GM18499 (cell line): ENCODE measurements around the gene BCL2.

Source experiments
- ATAC-seq: cut with Tn5 transposase; IDR thresholded peaks from one replicate; pipeline ENCODE4 v1.9.1; 2021; ENCODE audit warnings: moderate number of reproducible peaks; ENCODE audit not compliant: insufficient read depth, unreplicated experiment

BCL2 gene

GRCh38 chr18:63187791-63188460 lies 131.6 kb downstream of the BCL2 start:
- no peak for ATAC-seq

DNA sequence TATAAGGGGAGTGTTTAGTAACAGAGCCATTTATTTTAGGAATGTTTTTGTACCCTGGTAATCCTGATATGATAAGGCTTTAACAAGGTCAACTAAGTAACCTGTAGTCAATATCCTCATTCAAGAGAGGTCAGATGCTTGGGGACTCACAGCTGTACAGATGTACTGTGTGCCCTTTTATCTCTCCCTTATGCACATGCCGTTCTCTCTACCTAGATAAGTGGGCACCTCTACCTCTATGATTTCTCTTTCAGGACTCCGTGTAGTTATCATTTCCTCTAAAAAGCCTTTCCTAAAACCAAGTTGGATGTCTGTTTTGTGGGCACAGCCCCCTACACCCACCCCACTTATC lies 132.4 kb downstream of the BCL2 start:
- no peak for ATAC-seq

GRCh38 chr18:63186520-63187222 lies 132.9 kb downstream of the BCL2 start:
- no peak for ATAC-seq

DNA sequence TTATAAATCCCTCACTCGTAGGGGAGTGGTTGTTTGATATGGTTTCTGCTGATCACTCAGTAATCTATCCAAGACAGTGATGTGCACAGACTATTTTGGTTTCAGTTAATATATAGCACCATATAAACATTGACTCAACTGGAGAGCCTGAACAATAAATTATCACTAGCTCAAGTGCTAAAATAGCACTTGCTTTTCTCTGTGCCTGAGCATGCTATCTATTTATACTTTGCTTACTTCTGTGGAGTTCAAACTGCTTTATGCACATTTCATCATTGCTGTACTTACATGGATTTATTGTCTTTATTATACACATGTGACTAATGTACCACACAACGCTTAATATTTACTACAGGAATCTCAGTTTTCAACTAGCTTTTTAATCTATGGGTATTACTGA lies 133.6 kb downstream of the BCL2 start:
- no peak for ATAC-seq

- ATAC-seq, result no peak
Observed at GRCh38 chr18:63183952-63184770, 135.4 kb downstream of the BCL2 start.

- ATAC-seq, result no peak
Observed at GRCh38 chr18:63183378-63183777, 136.2 kb downstream of the BCL2 start.

DNA sequence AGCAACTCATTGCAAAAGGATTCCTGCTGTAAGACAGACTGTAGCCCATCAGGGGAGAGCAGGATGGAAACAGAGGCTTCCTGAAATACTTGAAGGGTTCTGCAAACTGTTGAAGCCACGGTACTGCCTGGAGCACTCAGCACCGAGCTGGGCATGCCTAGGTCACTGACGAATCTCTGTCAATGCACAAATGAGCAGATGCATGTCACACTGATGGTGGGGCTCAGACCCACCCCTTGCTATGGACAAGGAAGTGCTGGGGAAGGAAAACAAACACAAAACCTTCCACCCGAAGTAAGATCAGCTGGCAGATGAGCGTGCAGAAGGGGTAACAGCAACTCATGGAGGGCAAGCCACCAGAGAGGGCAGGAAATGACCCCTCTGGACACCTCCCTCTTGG lies 136.7 kb downstream of the BCL2 start:
- ATAC-seq, result no peak

DNA sequence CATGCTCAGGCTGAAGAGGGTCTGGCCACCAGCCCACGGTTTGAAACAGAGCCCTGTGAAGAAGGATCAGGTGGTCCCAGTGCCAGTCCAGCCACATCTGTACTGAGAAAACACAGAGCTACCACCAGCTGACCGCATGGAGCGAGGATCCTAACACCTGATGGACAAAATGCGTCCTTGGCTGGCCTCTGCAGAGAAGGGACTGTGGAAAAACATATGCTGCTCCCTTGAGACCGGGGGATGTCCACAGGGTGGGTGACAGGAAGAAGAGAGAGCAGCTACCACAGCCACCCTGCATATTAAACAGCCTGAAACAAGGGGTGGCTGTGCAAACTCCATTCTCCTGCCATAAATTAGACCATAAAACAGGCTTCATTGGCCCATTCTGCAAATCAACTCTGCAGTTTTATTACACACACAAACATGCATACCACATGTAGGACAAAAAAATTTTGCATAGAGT lies 137.2 kb downstream of the BCL2 start:
- no peak for ATAC-seq

- ATAC-seq, result no peak
Observed at GRCh38 chr18:63181706-63182309, 137.8 kb downstream of the BCL2 start.

- ATAC-seq, result no peak
Observed at GRCh38 chr18:63180971-63181376, 138.6 kb downstream of the BCL2 start.

DNA sequence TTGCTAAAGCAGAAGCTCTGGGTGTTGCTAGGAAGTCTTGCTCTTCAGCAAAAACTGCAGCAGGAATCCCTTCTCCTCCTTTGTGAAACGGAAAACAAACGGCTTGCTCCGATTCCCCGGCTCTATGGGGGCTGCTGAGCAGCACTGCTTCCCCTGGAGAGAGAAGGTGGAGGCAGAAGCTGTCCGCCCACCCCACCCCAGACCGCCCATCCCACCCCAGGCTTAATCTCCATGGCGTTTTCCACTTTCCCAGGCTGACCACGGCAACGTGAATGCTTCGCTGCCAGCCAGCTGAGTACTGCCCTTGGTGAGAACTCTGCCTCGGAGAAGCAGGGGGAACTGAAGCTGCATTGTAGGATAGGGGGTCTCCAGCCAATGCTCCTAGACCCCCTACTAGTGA lies 139.2 kb downstream of the BCL2 start:
- no peak for ATAC-seq

DNA sequence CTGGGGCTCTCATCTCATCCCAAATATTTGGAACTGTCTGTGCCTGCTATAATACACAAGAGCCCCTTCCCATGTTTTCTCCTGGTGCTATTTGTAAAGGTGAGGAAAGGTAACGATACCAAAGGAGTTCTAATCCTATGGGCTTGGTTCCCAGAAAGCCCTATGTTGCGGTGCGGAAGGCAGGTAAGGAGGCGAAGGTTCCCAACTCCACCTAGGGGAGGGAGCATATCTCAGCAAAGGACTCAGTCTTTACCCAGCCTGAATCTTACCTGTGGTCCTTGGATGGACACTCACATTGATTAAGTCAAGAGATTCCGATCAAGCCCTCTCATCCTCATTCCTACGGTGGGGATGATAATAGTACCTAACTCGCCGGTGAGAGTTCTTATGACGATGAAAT lies 140.1 kb downstream of the BCL2 start:
- ATAC-seq, result no peak

DNA sequence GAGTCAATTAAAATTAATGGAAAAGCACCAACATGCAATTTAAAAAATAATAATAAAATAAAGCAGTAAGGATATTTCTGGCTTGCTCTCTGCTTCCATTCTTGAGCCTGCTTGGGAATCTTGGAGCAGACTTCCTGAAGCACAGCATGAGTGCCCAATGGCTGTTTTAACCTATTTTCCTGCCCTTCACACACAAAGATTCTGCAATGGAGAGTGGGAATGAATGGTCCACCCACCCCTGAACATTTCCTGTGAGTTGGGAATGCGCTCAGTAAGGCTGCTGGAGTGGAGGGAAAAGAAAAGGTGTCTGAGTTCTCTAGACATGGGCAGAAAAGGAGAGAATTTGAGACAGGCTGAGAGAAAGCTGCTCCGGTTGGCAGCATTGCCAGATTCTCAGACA lies 140.6 kb downstream of the BCL2 start:
- ATAC-seq, result no peak

DNA sequence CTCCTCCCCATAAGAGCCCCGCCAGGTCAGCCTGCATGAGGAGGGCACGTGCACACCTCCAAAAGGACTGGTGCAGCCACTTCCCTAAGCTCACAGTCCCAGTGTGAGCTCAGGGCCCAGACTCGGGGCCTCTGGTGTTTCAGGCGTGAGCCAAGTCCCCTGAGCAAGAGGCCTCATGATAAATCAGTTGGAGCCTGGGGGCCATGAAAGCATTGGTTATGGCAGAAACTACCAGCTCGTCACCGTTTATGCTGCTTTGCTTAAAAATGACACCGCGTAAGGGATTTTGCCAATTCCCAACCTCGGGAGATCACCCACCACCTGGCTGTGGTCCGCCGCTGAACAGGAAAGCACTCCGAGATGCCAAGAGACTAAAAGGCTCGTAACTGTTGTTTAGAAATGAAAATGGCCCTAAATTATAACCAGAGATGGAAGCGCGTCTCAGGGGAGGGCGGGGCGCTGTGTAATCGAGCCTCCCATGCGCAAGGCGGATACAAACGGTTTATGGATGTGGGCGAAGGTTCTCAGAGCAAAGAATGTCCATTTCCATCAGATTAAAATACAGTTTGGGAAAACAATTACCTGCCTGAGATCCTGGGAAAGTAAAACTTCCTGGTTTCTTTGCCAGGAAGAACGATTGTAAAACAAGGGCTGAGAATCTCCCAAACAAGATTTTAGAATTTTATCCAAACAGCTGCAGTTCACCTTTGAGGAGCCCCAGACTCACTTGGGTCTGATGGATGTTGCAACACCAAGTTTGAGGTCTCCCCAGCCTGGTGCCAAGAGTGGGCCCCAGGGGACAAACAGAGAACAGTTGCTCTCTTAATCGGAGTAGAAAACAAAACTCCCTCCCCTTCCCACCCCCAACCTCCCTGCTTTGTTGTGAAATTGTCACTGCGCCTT lies 141.4 kb downstream of the BCL2 start:
- no peak for ATAC-seq

- no peak for ATAC-seq
Observed at GRCh38 chr18:63177259-63177658, 142.3 kb downstream of the BCL2 start.

DNA sequence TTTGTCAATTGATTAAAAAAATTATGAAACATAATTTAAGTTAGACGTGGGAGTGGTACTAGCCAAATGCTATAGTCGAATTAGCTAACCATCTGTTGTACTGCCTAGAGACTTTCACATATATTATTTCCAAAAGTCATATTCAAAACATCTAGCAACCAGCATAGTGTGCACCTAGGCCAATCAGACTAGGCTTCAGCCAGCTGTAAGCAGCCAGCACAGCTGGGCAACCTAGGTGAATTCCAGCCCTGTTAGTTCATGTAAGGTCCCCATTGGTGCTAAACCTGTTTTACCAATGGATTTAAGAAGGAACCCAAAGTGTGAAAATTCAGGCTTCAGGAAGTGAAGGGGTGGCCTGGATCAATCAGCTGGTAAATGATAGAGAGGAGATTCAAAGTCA lies 144.3 kb downstream of the BCL2 start:
- ATAC-seq, result no peak

DNA sequence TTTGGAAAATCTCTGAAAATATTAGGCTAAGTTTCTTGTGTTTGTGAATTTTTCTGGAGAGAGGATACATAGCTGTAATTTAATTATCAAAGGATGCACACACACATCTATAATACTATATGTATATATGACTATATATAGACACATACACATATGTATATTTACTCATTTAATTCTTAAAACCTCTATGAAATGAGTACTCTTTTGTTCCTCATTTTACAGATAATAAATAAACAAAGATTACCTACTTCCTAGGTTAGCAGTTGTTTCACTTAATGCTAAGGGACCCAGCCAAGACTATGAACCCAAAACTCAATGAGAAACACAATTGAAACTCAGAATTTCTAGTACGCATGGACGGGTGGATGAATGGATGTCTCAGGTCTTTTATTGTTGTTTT lies 145.6 kb downstream of the BCL2 start:
- ATAC-seq, result no peak

- no peak for ATAC-seq
Observed at GRCh38 chr18:63169853-63170252, 149.7 kb downstream of the BCL2 start.

DNA sequence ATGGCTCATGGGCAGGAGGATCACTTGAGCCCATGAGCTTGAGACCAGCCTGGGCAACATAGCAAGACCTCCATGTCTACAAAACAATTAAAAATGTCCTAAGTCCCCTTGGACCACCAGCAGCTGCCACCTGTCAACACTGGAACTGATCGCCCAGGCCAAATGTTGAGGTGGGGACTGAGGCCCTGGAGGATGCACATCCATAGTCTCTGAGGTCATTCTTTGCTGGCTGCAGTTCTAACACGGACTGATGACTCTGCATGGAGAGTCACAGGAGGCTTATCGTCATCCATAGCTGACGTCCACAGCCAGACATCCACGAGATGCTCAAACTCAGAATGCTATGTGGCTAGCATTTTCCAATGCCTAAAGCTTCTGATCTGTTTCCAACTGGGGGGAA lies 151.3 kb downstream of the BCL2 start:
- ATAC-seq, result no peak

- ATAC-seq, result no peak
Observed at GRCh38 chr18:63166142-63166541, 153.4 kb downstream of the BCL2 start.
